Measurements from ENCODE around the gene GPAT2.
"Not testable (repeated sequence)": the region's sequence is repeated elsewhere in the genome, so short reads cannot be mapped to it uniquely, and the experiment has no call there.

GPAT2 gene

DNA sequence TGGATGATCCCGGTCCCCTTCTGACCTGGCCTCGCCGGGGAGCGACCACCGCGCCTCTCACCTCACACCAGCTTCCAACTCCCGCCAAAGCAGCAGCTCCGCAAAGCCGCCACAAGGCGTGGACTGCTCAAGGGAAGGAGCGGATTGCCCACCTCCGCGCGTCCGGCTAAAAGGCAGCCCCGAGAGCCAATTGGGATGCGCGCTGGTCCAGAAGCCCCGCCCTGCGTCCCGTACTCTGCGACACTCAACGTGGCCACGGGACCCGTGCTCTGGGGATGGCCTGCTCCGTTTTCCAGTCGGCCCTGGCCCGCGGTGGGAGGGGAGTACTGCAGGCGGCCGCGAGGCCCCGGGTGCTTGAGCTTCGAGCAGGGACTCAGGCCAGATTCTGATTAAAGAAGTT is at the start of gene GPAT2:
Gene GPAT2, minus strand, starts transcription at position 125 of the 400 bp plus-strand sequence. CDS start 2,557 bp downstream, outside the sequence.
- not testable (repeated sequence) for DNase-seq

DNA sequence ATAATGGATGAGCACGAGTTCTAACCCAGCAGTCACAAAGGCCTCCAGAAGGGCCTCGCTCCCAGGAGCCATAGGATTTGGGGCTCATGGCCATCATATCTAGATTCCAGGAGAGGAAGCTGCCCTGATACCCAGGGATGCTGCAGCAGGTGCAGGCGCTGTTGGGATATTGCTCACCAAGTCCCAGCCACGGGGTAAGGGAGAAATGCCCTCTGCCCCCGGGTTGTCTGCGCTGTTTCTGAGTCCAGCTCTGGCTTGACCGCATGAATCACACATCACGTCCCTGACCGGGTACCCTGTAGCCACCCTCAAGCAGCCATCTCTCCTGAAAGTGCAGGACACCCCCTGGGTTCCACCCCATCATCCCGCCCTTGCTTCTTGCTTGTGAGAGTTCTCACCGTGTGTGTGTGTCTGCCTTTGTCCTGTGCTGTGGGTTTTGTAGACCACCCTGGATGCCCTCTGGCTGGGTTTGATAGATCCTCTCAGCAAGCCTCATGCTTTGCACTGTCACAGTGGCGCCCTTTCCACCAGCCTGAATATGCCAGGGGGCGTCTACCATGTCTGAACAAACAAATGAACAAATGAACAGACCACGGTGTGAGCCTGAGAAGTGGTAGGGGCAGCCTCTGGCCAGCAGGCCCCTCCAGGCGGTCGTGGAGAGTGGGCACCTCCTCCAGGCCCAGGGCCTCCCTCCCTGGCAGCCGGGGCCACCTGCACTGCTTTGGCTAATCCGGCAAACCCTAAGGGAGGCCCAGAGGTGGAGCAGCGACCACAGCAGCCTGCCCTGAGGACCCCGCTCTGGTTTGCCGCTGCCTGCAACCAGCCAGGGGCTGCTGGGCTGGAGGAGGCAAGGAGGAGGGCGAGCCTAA is 49.5 kb upstream of the GPAT2 start:
- DNase-seq: no peak

DNA sequence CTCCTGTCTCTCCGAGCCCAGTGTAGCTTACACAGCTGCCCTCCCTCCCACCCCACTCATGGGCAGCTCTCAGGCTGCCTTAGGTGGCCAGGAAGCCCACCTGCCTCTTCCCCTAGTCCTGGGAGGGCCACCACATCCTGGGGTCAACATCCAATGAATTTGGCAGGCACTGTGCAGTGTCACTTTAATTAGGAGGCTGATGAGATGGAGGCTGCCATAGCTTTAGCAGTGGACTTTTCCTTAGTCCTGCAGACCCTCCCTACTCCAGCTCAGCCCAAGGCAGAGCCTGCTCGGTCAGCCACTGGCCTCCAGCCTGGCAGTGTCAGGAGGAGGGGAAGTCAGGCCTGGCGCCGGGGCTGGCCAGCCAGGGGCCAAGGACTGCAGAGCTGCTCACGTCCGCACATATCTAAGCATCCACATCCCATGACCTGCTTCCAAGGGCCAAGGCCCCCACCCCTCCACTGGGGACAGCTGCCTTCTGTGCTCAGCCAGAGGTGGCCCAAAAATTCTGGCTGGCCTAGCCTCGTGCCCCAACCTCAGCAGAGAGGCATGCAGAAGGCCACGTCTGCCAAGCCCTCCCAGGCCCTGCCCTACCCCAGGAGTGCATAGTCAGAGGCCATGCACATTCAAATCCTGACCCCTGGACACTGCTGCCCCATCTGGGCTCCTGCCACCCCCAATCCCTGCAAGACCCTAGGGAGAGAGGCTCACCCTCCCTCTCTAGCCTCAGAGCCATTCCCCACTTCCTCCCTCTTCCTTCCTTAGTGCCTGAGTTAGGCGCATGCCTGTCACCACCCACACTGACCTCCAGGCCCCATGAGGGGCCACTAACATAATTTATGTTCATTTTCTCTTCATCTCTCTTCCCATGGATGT is 48.6 kb upstream of the GPAT2 start:
- DNase-seq: no peak

DNA sequence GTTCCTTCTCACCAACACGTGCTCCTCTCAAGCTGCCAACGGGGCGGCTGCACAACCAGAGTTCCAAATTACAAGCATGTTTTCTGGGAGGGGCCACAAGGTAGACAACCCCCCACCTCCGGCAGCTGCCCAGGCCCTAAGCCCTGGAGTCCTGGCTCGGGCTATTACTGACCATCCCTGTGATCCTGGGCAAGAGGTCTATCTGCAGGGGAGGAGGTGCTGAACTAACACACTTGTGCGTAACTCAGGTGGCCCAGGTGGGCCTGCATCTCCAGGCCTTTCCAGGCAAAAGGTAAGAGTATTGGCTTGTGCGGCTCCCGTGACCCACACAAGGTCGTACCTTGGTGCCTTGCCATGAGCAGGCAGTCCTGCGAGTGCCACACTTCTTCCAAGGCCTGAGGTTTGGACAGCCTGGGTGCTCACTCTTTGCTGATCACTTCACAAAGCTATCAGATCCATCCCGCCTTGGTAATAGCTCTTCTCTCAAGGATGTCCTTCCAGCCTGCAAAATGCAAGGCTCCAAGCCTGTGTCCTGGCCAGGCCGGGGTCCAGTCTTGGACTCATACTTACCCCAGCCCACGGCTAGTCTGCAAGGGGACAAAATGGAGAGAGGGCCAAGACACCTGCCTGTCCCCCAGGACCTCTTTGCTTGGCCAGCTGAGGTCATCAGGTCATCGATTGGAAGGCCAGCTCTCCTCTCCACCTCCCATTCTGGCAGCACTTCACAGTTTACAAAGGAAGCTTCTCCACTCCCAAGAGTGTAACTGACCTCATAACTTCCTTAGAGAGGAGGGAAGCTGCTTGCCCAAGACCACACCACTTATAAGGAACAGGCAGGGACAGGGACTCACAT is 47.7 kb upstream of the GPAT2 start:
- DNase-seq: no peak

DNA sequence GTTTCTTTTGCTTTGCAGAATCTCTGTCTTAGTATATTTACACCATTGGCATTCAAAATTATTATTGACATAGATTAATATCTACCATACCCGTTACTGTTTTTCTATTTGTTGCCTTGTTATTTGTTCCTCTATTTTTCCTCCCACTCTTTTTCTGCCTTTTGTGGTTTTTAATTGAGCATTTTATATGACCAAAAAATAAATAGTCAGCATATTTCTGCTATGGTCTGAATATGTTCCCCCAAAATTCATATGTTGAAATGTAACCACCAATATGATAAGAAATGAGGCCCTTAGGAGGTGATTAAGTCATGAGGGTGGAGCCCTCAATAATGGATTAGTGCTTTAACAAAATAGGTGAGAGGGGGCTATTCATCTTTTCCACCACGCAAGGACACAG is 46.3 kb upstream of the GPAT2 start:
- DNase-seq: no peak

DNA sequence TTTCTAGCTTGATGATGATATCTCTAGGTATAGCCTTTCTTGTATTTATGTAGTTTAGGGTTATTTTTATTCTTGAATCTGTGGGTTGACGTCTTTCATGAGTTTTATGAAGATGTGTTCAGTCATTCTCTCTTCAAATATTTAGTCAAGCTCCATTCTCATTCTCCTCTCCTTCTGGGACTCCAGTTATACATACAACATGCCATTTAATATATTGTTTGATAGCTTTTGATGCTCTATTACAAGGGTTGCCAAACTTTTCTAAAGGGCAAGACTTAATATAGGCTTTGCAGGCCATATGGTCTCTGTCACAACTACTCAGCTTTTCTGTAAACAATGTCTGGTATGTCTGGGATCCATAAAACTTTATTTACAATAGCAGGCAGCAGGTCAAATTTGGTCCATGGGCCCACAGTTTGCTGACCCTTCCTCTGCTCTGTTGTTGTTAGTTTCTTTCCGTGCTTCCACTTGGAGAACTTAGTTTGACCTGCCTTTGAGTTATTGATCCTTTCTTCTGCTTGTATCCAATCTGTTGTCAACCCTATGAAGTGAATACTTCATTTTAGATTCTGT is 40.6 kb upstream of the GPAT2 start:
- DNase-seq: no peak

GRCh38 chr2:96074156-96074555 is 39.4 kb upstream of the GPAT2 start:
- no peak for DNase-seq

GRCh38 chr2:96073170-96073775 is 38.6 kb upstream of the GPAT2 start:
- no peak for DNase-seq

GRCh38 chr2:96072746-96073145 is 38.0 kb upstream of the GPAT2 start:
- DNase-seq: no peak

- DNase-seq: not testable (repeated sequence)
These were observed 37.3 kb upstream of the GPAT2 start for GRCh38 chr2:96071977-96072491.

DNA sequence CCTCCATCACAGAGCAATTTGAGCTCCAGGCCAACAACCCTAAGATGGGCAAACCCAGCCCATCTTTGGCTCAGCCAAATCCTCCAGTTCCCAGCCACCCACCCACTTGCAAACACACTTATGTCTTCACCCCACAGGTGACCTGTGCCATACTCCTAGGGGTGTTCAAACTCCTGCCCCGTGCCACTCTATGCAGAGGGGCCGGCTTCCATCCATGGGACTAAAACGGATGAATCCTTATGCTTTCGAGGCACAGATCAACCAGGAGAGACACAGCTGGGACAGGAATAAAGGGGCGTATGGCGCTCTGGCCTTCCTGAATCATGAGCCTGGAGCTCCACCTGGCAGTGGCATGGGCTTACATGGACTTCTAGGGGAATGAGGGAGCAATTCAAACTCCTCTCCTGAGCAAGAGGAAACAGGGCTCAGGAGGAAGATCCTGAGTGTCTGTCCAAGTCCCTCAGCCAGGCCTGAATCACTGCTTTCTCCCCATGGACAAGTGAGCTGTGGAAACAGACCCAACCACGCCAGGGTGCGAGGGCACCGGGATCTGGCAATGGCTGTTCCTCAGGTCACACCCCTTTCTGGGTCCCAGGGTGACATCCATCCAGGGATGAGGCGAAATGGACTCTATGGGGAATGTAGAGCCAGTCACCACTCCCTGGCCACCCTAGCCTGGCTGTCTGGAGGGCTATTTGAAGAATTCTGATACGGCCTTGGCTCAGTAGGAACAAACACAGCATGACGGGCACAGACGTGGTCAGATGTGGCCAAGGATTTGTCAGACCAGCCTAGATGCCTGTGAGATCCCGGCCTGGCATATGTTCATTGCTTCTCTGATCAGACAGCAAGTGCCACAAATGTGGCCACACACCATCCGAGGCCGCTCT is 36.6 kb upstream of the GPAT2 start:
- DNase-seq: not testable (repeated sequence)

- DNase-seq: not testable (repeated sequence)
These were observed 35.6 kb upstream of the GPAT2 start for GRCh38 chr2:96070351-96070750.

- not testable (repeated sequence) for DNase-seq
These were observed 35.2 kb upstream of the GPAT2 start for GRCh38 chr2:96069878-96070277.

- DNase-seq: not testable (repeated sequence)
These were observed 33.3 kb upstream of the GPAT2 start for GRCh38 chr2:96067902-96068581.

- DNase-seq: not testable (repeated sequence)
These were observed 32.5 kb upstream of the GPAT2 start for GRCh38 chr2:96067098-96067660.

DNA sequence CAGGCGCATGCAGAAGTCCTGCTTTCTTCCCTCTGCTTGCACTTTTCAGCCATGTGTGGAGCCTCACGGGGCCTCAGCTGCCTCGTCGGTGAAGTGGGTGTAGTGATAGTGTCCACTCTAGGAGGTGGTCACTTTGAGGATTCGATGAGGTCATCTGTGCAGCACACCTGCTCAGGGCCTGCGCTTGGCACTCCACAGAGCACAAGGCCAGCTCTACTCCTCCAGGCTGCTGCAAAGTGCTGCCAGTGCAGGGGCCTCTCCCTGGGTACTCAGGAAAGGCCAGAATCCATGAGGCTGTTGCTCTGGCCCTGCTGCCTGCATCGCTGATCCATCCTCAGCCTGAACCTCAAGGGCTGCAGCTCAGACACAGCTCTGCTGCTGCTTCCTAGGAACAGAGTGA is 31.8 kb upstream of the GPAT2 start:
- DNase-seq: not testable (repeated sequence)

DNA sequence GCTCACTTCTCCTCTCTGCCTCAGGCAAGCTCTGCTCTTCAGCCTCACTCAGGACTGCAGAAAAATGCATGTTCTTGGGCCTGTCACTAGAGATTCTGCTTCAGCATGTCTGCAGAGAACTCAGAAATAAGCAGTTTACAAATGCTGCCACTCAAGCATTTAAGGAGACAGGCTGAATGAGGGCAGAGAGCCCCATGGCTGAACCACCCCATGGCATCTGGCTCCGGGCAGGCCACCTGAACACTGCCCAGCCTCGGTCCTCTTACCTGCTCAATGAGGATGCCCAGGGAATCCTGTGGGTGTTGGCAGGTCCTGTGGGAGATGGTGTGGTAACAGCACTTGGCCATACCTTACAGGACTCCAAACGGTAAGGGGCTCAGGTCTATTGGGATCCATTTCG is 31.2 kb upstream of the GPAT2 start:
- DNase-seq: not testable (repeated sequence)

DNA sequence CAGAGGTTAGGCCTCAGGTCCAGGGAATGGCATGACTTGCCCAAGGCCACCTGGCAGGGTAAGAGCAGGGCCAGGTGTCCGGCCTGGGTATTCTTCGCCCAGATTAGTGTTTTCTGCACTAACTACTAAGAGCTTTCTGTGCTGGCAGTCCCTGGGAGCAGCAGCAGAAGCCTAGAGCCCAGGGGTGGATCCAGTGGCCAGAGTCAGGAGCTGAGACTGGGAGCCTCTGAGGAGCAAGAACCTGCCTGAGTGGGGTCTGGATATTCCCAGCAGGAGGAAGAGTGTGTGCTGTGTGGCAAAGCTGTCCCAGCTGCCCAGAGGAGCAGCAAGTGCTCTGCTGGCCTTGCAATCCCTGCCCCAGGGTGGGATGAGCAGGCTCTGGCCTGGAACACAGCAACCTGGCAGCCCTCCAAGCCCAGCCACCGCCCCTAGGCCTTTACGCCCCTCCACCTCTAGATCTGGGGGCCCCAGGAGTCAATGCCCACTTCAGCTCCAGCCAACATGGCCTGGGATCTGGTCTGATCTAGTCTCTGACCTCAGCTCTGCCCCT is 30.7 kb upstream of the GPAT2 start:
- no peak for DNase-seq

- DNase-seq: not testable (repeated sequence)
These were observed 30.0 kb upstream of the GPAT2 start for GRCh38 chr2:96064760-96065159.

All from NCI-H1930 (cell line).